NCI-H1092 (cell line): ENCODE data around the gene KLK1.
"Not testable (repeated sequence)": the region's sequence is repeated elsewhere in the genome, so short reads cannot be mapped to it uniquely, and the experiment has no call there.

Source experiments
- DNase-seq: peaks from one replicate; lab custom pipeline; 2025; lab: John Stamatoyannopoulos, UW

KLK1 gene

DNA sequence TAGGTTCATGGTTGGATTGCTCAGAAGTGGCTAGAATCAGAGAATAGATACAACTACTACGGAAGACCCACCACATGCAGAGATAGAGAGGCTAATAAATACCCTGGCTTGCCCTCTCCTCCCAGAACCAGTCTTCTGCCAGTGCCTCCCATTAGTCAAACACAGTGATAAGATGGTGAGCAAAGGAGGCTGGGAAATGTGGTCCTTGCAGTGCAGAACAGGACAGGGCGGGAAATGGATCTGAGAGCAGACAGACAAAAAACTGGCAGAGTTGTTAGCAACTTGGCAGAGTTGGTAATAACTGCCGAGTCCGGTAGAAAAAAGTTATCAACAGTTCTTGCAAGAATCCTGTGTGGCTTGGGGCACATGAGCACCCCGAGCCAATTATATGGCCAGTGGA, 8.7 kb downstream of the KLK1 start:
- DNase-seq = no peak

DNA sequence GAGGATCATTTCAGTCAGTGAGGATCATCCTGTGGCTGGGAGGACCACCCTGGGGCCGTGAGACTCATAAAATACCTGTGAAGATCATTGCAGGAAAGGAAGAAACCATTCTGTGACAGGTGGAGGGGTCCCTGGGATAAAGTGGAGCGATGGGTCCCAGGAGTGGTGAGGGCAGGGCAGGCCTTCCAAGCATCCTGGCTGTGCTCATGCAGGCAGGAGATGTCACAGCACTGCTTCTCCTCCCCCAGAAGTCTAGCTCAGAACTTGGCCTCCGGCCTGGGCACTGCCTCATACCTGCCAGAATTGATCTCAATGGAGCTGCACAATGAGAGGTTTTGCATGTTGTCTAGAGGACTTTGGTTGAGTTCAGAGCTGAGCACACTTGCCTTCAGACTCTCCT, 11.1 kb downstream of the KLK1 start:
- no peak for DNase-seq

DNA sequence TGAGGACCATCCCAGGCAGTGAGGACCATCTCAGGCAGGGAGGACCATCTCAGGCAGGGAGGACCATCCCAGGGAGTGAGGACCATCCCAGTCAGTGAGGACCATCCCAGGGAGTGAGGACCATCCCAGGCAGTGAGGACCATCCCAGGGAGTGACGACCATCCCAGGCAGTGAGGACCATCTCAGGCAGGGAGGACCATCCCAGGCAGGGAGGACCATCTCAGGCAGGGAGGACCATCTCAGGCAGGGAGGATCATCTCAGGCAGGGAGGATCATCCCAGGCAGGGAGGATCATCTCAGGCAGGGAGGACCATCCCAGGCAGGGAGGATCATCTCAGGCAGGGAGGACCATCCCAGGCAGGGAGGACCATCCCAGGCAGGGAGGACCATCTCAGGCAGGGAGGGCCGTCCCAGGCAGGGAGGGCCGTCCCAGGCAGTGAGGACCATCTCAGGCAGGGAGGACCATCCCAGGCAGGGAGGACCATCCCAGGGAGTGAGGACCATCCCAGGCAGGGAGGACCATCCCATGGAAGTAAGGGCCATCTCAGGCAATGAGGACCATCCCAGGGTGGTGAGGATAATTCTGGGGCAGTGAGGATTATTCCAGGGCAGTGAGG, 11.9 kb downstream of the KLK1 start:
- not testable (repeated sequence) for DNase-seq

DNA sequence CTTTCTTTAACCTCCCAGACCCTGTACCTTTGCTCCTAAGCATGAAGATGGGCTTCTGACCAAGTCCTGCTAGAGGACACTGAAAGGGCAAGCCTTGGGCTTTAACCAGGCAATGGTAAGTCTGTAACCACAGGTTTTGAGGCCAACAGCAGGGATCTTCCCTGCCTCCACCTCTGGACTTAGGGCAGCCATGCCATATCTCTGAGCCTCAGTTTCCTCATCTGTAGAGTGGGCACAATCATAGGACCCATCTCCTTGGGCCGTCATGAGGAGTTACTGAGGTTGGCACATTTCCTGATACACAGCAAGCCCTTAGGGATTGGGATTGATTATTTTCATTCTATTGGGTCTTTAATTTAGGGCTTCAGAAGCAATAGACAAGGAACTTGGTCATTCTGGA, 14.7 kb downstream of the KLK1 start:
- no peak for DNase-seq

DNA sequence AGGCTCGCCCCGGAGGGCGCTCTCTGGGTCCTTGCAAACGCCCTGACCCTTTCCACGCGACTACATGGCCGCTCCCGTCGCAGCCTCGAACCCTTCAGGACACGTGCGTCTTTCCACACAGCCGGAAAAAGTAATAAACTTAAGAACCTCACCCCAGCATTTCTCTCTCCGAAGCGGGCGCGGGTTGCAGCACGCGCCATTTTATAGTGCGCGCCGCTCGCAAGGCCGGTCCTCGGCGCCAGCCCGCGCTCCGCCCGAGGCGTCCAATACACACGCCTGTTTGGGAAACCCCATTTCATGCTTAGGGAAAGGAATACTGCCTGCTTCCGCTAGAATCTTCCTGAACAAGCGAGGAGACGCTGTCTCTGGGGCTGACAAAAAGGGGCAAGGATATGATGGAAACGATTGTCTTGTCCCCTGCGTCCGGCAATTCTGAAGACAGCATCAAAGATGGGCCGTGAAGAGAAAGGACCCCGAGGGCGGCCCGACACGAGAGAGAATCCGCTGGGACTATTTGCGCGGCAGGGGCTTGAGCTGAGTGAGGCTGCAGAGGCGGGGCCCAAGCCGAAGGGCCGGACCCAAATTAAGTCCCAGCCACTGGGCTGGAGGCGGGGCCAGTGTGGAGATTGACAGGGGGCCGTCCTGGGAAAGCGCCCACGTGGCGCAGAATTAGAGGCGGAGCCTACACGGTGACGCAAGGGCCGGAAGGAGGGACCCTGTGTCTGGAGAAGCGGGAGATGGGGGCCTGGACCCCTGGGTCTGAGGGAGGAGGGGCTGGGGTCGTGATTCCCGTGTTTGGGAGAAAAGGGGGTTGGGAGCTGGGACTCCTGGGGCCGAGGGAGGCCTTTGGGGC, 18.9 kb downstream of the KLK1 start:
- peak; percentile 96 for DNase-seq

DNA sequence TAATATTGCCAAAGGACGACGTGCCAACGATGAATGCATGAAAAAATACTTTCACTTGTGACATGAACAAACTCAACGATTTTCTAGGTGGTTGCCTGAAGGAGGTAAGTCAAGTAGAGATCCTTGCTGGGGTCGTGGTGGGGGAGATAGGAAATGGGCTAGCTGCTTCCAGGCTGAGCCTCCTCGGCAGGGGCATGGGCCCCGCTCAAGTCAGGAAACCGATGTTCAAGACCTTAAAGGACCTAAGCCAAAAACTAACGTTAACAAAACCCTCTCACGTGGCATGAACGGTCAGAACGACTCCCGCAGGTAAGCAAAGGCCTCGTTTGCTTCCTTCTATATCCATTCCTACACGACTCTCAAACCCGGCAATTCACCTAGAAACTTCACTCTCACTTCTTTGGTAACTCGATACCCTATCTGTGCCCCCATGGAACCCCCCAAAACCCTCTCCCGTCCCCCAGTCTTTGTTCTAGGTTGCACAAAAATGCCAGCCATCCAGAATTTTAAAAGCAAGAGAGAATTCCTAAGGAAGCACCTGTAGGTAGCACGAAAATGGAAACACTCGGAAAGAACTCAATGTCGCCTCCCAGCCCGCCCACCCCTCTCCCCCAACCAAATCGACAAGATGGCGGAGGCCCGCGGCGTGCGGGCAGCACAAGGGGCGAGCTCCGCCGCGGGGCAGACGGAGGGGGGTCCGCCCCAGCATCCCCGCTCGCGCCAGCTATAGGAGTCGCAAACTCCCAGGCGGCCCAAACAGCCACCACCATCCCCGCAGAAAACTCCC, 19.8 kb downstream of the KLK1 start:
- DNase-seq = no peak

DNA sequence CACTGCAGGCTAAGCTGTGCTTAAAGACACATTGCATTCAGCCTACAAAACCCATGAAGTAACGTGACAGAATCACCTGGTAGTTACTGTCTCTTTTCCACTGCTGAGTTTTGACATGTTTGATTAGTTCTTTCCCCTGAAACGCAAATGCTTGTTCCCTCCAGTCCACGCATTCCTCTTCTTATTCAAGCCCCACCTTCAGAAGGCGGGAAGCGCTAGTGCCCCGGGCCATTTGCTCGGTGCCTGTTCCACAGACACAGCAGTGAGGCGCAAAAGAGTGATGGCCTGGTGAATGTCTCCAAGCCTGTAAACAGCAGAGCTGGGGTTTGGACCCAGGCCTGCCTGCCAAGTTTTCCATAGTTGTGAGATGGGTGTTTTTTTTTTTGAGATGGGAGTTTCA, 22.5 kb downstream of the KLK1 start:
- no peak for DNase-seq

DNA sequence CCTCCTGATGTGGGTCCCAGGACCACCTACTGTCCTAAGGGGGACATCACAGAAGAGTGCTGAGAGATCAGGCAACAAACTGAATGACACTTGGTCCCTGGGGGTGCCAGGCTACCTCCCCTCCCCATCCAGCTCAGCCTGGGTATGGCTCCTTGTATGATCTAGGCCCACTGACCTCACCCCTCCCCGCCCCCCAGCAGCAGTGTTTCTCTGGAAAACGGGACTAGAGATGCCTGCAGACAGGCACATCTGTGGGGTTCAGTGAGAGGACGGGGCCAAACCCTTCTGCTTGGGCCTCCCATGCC, 24.1 kb downstream of the KLK1 start:
- no peak for DNase-seq

DNA sequence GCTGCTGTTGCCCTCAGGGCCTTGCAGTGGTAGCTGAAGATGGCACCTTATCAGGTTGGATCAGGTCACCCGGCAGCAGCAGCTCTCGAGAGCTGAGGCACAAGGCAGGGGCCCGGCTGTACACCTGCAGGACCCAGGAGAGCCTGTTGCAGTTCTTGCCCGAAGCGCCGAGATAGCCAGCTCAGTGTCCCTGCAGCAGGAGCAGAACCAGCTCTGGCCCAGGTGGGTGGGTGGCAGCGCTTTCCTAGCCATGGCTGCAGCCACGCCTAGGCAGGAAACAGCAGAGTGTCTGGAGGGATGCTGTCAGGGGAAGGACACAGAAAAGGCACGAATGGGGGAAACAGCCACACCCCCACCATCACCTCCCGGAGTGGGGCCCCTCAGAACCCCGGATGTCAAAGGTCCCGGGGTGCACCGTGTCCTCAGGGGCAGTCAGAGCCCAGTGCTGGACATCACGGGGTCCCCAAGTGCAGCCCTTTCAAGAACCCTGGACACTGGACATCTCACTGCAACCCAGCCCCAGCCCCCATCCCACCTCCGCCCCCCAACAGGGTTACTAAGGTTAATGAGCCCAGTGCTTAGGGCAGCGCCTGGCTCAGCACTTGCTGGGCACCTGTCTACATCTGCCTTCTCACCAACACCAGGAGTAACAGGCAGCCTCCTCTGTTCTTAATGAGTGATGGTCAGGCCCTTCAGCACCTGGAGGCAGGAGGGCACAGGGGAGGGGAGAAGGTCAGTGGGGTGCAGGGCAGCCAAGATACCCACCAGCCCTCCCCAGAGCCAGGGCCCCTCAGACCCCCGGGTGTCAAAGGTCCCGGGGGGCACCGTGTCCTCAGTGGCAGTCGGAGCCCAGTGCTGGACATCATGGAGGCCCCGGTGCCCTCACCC, 24.7 kb downstream of the KLK1 start:
- DNase-seq = no peak

DNA sequence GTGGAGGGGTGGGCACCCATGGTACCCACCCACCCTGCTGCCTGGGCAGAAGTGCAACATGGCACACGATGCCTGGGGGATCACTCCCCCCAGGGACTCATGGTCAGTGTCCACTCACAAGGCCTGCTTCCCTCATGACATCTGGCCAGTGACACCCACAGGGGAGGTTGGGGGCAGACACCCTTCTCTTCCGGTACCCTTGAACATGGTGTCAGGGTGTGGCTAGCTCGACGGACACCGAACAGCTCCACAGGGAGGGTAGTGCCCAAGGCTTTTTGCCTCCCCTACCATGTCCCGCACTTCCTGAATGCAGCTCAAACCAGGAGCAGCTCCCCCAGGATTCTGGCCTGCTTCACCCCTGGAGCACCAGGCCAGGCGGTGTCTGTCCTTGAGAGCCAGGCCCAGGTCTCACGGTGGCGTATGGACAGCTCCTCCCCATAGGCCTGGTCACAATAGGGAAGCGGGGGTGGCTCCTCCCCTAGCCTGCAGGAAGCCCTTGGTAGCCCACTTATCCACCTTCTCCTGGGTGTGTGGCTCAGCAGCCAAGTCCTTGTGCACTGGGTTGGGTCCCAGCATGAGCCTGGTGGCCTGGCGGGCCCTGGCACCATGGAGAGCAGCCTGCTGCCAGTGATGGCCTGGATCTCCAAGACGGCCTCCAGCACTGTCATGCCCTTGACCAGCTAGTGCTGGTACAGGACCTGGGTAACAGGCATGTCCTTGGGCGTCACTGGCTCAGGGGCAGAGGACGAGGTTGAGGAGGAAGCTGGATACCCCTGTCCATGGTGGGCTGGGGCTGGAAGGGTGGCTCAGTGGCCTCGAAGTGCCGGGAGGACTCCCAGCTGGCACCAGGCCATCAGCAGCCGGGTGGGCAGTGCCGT, 25.6 kb downstream of the KLK1 start:
- DNase-seq = no peak

DNA sequence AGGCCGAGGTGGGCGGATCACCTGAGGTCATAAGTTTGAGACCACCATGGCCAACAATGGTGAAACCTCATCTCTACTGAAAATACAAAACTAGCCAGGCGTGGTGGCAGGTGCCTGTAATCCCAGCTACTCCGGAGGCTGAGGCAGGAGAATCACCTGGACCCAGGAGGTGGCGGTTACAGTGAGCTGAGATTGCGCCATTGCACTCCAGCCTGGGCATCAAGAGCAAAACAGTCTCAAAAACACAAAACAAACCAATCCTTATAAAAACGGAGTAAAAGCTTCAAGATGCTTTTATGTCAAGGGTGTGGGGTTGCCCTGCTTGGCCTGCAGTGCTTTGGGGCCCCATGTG, 26.2 kb downstream of the KLK1 start:
- DNase-seq = no peak

DNA sequence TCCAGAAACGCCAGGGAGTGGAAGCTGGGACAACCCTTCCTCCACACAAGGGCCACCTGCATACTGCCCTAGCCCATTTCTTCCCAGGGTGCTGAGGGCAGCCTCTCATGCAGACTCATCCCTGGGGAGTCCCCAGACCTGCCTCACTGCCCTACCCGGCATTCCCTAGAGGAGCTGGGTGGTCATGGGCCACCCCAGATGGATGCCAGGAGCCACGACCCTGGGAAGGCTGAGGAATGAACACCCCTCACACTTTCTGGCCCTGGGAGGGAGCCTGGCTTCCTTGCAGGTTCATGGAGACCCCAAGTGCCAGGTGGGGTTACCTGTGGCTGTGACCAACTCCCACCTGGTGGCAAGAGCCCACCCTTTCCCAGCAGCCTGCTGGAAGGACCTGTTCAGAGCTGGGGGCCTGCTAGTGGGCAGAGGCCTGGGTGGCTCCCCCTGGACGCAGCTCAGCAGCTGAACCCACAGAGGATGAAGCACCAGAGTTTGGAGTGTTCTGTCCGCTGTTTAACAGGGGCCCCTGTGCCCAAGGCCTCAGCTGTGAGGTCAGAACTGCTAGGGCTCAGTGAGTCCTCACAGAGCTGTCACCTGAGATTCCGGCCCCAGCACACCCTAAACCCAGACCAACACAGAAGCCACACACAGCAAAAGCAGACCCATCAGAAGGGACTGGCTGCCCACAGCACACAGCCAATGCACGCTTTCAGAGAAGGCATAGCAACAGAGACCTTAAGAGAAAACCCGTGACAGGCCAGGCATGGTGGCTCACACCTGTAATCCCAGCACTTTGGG, 26.8 kb downstream of the KLK1 start:
- no peak for DNase-seq

DNA sequence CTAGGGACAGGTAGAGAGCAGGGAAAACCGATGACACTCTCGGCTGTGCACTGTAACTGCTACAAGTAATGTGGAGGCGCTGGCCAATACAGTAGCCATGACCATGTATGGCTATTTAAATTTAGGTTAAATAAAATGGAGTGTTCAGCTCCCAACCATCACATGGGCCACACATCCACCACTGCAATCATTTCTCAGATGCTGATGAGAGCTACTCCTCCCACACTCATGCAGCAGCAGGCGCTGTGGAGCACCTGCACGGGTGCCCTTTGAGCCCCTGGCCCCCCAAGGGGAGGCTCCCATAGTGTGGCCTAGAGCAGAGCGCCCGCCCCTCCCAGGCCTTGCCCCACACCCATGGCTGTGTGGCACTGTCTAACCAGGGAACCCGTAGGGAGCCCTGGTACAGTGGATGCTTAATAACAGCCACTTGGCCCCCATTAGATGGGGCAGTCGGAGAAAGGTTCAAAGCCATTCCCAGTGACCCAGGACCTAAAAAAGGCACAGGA, 27.4 kb downstream of the KLK1 start:
- DNase-seq = no peak

DNA sequence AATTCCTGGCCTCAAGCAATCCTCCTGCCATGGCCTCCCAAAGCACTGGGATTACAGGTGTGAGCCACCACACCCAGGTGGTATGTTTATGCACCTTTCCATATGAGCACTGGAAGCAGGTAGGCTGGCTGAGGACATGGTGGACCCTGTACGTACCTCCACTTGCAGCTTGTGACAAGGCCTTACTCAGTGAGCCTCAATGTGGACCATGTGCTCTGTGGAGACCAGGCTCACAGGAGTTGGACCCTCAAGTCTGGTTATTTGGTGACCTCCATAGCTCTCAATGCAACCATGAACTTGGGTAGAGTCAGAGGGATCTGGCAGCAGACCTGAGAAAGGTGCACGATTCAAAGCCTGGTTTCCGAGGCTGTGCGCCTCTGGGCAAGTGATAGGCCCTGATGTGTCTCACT, 27.9 kb downstream of the KLK1 start:
- DNase-seq = no peak

DNA sequence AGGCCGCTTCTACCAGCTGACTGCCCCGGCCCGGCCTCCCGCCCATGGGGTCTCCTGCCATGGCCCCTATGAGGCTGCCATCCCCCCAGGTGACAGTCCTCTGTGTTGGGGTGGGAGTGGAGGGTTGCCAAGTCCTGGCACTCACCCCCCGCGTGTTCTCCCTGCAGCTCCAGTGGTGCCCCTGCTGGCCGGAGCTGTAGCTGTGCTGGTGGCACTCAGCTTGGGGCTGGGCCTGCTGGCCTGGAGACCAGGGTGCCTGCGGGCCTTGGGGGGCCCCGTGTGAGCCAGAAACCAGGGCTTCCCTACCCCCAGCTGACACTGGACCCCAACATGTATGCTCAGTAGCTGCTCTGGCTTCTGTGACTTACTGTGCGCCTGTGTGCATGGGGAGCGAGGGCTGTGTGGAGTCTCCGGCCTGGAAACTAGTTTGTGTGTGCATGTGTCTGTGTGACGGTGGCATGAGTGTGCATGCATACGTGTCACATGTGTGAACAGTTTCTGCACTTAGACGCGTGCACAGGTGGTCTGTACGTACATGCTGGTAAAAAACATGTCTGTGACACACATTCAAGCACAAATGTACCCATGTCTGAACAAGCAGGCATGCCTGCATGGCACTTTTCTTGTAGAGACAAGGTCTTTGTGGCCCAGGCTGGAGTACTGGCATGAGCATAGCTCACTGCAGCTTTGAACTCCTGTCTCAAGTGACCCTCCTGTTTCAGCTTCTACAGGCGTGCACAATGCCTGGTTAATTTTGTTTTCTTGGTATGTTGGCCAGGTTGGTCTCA, 28.5 kb downstream of the KLK1 start:
- no peak for DNase-seq

DNA sequence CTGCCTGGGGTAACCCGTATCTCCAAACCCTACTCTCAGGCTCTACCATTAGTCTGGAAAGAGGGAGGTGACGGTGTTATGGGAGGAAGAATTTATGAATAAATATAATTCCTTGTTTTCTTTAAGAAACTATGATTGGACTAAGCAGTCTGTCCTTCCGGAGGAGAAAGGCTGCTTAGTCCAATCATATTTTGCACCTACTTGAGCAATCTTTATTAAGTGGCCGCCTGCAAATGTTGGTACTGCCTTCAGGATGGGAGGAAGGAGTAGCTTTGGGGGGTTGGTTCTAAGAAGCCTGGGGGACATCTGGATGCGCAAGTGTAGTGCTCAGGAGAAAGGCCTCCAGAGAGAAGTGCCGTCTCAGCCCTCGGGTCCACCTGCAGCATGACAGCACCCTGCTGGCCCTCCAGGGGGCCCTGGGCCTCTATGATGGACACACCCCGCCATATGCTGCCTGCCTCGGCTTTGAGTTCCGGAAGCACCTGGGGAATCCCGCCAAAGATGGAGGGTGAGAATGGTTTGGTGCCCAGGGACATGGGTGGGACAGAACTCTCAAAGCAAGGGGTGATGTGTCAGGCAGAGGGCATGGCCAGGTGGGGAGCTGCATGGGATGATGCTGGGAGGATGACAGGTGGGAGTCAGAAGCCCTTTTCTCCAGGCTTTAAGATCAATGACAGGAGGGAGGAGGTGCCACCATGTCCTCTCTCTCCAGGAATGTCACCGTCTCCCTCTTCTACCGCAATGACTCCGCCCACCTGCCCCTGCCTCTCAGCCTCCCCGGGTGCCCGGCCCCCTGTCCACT, 29.3 kb downstream of the KLK1 start:
- DNase-seq = no peak

DNA sequence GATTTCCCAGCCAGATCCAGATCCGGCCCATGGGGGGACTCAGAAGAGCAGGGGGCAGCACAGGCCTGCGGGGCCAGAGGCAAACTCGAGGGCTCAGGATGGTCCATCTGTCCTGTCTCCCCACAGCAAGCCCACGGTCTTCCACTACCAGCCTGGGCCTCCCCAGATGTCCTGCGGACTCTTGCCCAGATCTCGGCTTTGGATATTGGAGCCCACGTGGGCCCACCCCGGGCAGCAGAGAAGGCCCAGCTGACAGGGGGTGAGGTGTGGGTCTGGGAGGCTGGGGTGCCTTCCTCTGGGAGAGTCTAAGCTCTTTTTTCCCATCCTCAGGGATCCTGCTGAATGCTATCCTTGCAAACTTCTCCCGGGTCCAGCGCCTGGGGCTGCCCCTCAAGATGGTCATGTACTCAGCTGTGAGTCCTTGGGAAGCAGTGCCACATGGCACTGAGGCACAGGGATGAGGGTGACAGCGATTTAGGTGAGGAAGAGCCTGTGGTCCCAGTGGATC, 30.0 kb downstream of the KLK1 start:
- no peak for DNase-seq
